ENCODE data around the gene PRKD2. TPM values are rescaled to one million over a fixed set of nuclear protein-coding genes. Genes with fewer than 3 reads are reported as not detected.
A peak's percentile ranks its signal among the peaks of the same experiment; 100 is the strongest.

PRKD2 gene
- total RNA-seq, 1 donor from 2014 or later: 63.6 TPM

DNA sequence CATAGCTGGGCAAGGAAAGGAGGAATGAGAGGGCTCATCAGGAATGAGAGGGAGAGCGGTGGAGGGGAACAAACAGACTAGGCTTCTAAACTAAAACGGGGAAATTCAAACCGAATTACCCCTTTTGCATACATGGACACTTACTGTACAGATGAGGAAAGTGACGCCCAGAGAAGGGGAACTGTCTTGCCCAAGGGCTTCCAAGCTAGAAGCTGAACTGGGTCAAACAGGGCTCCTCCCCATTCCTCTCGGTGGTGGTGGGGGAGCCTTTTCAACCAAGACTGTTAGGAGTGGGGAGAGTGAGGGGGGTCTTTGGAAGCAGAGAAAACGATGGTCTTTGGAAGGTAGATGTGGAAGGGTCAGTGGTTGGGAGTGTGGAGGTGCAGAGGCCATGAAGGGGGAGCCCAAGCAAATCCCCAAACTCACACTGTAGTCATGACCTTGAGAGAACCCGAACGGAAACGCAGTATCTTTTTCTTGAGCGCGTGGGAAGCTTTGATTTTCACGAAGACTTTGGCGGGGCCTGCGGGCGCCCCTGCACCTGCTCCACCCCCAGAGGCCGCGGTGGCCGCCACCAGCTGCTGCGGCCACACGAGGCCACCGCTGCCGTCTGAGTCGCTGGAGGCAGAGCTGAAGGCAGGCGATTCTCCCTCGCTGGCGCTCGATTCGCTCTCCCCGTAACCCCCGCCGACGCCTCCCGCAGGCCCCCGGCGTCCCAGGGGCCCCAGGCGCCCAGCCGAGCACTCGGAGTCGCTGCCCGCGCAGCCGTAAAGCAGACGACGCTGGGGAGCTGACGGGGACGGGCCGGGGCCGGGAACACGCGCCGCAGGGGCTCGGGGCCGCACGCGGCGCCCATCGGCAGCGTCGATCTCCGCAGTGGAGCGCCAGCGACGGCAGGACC, 68.6 kb downstream of the PRKD2 start:
- Histone ChIP-seq H3K27me3 (ENCODE audit: control insufficient read depth, insufficient read depth, low read length) (peaks cover 35% of the 10 kb centered on the region), H3K4me3 (ENCODE audit: low read depth, low read length) (no peak overlapping the region), H3K36me3 (ENCODE audit: control insufficient read depth, insufficient read depth, low read length) (no peaks in the 10 kb centered on the region)
- no peak for DNase-seq (ENCODE audit: low read depth)
- TF ChIP-seq CTCF (IDR thresholded peaks at IDR 0.05; ENCODE audit: insufficient read depth, low read length, poor library complexity, severe bottlenecking): no peak

DNA sequence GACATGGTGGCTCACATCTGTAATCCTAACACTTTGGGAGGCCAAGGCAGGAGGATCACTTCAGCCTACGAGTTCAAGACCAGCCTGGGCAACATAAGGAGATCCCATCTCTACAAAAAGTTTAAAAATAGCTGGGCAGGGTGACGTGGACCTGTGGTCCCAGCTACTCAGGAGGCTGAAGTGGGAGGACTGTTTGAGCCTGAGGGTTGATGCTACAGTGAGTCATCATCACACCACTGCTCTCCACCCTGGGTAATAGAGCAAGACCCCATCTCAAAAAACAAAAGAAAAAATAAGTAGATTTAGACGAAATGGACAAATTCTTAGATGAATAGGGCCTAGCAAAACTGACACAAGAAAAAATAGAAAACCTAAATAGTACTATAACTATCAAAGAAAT, 70.5 kb downstream of the PRKD2 start:
- no peak for TF ChIP-seq CTCF (IDR thresholded peaks at IDR 0.05; ENCODE audit: insufficient read depth, low read length, poor library complexity, severe bottlenecking)
- DNase-seq (ENCODE audit: low read depth): no peak
- Histone ChIP-seq H3K36me3 (ENCODE audit: control insufficient read depth, insufficient read depth, low read length) (no peaks in the 10 kb centered on the region), H3K27me3 (ENCODE audit: control insufficient read depth, insufficient read depth, low read length) (peaks cover 33% of the 10 kb centered on the region), H3K4me3 (ENCODE audit: low read depth, low read length) (no peak overlapping the region)

DNA sequence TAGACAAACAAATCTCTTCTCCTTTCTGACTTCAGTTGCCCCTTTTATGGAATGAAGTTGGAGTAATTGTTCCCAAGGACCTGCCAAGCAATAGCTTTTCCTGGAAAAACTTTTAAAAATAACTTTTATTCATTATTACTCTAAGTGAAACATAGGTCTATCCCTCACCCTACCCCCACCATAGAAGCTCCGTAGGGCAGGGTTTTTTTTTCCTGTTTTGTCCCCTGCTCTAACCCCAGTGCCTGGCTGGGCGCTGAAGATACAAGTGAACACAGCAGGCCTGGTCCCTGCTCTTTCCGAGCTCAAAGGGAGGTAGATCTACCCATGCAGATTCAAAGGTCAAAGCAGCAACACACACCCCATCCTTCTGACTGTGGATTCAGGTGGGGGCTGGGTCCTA, 72.2 kb downstream of the PRKD2 start:
- peaks cover 28% of the 10 kb centered on the region for H3K27me3 ChIP-seq (ENCODE audit: control insufficient read depth, insufficient read depth, low read length)
- H3K4me3 ChIP-seq (ENCODE audit: low read depth, low read length): no peak overlapping the region
- TF ChIP-seq CTCF (IDR thresholded peaks at IDR 0.05; ENCODE audit: insufficient read depth, low read length, poor library complexity, severe bottlenecking): no peak
- no peaks in the 10 kb centered on the region for H3K36me3 ChIP-seq (ENCODE audit: control insufficient read depth, insufficient read depth, low read length)
- DNase-seq (ENCODE audit: low read depth): no peak

DNA sequence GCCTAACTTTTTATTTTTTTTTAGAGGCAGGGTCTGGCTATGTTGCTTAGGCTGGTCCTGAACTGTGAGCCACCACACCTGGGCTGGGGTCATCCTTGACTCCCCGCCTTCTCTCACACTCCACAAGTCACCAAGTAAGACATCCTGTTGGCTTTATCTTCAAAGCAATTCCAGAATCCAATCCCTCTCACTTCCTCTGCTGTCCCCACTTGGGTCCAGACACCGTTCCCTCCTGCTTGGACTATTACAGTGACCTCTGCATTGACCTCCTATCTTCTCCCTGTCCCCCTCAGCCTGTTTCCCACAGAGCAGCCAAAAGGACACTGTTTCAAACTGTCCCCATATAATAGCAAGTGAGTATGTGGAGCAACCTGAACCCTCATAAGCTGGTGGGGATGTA, 76.3 kb downstream of the PRKD2 start:
- Histone ChIP-seq H3K27me3 (ENCODE audit: control insufficient read depth, insufficient read depth, low read length) (peaks cover 43% of the 10 kb centered on the region), H3K4me3 (ENCODE audit: low read depth, low read length) (no peak overlapping the region), H3K36me3 (ENCODE audit: control insufficient read depth, insufficient read depth, low read length) (no peaks in the 10 kb centered on the region)
- no peak for DNase-seq (ENCODE audit: low read depth)
- no peak for TF ChIP-seq CTCF (IDR thresholded peaks at IDR 0.05; ENCODE audit: insufficient read depth, low read length, poor library complexity, severe bottlenecking)

GRCh38 chr19:46639358-46640182, 77.3 kb downstream of the PRKD2 start:
- peaks cover 50% of the 10 kb centered on the region for H3K27me3 ChIP-seq (ENCODE audit: control insufficient read depth, insufficient read depth, low read length)
- no peaks in the 10 kb centered on the region for H3K36me3 ChIP-seq (ENCODE audit: control insufficient read depth, insufficient read depth, low read length)
- TF ChIP-seq CTCF (IDR thresholded peaks at IDR 0.05; ENCODE audit: insufficient read depth, low read length, poor library complexity, severe bottlenecking): no peak
- no peak for DNase-seq (ENCODE audit: low read depth)
- peak overlapping the region; percentile 12 for H3K4me3 ChIP-seq (ENCODE audit: low read depth, low read length)

All from kidney epithelial cell (primary cell).